PC-3 (cell line): Measurements from ENCODE around the gene TBC1D5.

ENCODE experiments used
- CTCF ChIP-seq: fragments of 300-600 bp; sonication (generic); conservative IDR thresholded peaks from 2 replicates; pipeline ENCODE4 v1.5.1; 2017; ENCODE audit warnings: antibody characterized with exemption, low read depth, mild to moderate bottlenecking, low read length
- EZH2 ChIP-seq: fragments of 300-600 bp; sonication (generic); IDR thresholded peaks from one replicate; pipeline ENCODE4 v1.6.1; 2017; ENCODE audit warnings: antibody characterized with exemption, mild to moderate bottlenecking, low read length; ENCODE audit not compliant: unreplicated experiment
- EZH2phosphoT487 ChIP-seq: fragments of 300-600 bp; sonication (generic); IDR thresholded peaks from 2 replicates; pipeline ENCODE4 v1.6.1; 2018; ENCODE audit warnings: mild to moderate bottlenecking, antibody characterized with exemption, low read length, borderline replicate concordance

- no peak for TF ChIP-seq CTCF
- no peak for TF ChIP-seq EZH2
- TF ChIP-seq EZH2phosphoT487, result no peak
Observed at GRCh38 chr3:17315897-17316296, 426.5 kb downstream of the TBC1D5 start.
